GM20000 (cell line): ENCODE data around the gene ADARB2.

Experiments
- DNase-seq: peaks from one replicate; pipeline ENCODE4 v3.0.0; 2012; ENCODE audit warnings: low spot score
- TF ChIP-seq, protein P1 (sequence below): IDR thresholded peaks from 2 replicates; pipeline ENCODE4 v1.5.1; 2012; ENCODE audit warnings: mild to moderate bottlenecking, control low read depth; ENCODE audit errors: extremely low read depth, missing control alignments

Gene ADARB2

DNA sequence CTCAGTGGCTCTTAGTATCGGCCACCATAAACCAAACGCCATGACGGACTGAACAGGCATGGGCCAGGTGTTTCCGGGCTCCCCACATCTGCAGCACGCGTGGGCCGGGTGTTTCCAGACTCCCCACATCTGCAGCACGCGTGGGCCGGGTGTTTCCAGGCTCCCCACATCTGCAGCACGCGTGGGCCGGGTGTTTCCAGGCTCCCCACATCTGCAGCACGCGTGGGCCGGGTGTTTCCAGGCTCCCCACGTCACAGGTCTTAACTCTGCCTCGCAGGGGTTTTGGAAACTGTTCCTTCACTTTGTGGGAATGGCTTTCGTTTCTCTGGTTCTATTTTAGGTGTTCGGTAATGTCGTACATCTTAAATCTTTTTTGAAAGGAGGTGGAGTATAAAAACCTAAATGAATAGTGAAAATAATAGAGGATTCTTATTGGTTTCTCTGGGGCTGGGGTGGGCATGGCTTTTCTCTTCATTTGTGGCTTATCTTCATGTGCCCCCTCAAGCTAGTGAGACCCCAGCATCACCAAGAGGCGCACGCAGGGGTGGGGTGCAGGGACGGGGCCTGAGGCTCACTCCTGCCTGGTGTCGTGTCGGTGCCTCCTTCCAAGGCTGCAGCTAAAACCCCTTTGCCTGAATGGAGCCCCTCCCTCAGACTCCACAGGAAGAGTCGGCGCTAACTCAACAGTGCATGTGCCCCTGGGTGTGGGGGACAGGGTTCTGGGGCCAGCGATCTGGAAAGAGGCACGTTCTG, 554.9 kb downstream of the ADARB2 start:
- TF ChIP-seq, protein P1, sequence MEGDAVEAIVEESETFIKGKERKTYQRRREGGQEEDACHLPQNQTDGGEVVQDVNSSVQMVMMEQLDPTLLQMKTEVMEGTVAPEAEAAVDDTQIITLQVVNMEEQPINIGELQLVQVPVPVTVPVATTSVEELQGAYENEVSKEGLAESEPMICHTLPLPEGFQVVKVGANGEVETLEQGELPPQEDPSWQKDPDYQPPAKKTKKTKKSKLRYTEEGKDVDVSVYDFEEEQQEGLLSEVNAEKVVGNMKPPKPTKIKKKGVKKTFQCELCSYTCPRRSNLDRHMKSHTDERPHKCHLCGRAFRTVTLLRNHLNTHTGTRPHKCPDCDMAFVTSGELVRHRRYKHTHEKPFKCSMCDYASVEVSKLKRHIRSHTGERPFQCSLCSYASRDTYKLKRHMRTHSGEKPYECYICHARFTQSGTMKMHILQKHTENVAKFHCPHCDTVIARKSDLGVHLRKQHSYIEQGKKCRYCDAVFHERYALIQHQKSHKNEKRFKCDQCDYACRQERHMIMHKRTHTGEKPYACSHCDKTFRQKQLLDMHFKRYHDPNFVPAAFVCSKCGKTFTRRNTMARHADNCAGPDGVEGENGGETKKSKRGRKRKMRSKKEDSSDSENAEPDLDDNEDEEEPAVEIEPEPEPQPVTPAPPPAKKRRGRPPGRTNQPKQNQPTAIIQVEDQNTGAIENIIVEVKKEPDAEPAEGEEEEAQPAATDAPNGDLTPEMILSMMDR, result no peak
- DNase-seq, result no peak

DNA sequence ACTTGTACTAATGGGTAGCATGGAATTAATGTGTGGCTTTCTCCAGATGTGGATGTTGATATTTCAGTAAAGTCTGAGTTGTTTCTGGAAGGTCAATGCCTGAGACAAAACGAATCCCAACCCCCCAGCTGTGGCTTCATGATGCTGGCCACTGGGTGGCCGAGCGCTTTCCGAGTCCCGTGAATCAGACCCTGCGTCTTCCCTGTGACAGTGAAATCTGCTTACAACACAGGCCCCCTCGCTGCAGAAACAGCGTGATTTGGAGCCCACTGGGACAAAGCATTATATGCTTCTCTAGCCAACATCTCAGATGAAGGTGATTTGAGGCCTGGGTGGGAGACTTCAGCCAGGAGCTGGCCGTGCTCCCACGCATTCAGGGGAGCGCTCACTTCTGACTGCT, 556.5 kb downstream of the ADARB2 start:
- TF ChIP-seq, protein P1, result no peak
- no peak for DNase-seq

DNA sequence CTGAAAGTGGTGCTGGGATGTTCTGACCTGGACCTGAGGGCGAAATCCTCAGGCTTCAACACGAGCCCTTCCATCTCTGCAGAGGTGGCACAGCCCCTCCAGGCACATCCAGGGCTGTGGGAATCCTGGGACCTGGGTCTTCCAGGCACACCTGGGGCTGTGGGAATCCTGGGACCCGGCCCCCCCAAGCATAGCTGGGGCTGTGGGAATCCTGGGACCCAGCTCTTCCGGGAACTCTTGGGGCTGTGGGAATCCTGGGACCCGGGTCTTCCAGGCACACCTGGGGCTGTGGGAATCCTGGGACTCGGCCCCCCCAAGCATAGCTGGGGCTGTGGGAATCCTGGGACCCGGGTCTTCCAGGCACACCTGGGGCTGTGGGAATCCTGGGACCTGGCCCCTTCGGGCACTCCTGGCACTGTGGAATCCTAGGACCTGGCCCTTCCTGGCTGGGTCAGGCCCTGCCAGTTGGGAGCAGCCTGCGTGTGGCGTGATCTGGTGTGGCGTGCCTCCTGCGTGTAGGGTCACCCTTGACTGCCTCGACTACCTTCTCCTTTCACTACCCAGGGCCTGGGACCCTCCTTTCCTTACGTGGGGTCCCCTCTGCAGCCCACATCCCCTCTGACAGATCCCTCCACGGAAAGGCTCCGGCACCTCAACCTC, 557.1 kb downstream of the ADARB2 start:
- TF ChIP-seq, protein P1, result no peak
- no peak for DNase-seq

DNA sequence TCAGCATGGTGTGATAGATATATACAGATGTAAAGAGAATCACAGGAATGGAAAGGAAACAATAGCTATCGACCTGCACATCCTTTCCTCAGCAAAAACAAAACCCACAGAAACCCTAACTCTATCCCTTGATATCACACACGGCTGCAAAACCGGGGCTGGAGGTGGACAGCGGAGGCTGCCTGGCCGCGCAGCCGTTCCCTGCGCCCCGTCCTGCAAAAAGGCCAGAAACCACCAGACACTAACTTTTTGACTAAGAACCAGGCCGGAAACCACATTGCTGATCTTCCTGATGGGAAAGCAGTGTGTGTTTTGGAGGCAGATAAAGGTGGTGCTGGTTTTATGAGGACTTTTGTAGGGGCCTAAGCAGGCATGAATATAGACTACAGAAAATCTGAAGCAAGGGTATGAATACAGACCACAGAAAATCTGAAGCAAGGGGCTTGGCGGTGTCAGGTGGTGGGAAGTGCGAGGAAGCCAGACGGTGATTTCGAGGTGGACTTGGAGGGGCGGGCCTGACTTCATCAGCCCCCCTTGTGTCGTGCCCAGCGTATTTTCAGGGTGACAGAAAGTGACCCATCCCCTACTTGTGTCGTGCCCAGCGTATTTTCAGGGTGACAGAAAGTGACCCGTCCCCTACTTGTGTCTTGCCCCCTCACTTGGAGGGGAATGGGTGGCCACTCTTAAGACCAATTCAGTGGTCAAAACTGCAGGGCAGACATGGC, 557.8 kb downstream of the ADARB2 start:
- DNase-seq, result no peak

DNA sequence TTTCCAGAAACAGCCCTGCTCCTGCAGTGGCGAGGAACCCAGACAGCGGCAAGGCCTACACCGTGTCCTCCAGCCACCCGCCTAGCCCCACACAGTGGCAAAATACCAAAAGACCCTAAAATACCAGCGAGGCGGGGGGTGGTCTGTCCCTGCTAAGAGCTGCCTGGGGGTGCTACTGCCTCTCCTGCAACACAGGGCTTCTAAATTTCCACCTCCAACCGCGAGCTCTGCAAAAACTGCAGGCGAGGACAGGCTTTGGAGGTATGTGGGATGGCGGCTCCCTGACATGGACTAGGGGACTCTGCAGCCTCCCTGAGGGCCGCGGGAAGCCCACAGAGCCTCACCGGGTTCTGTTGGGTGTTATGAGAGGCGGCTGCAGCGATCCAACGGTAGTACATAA, 558.8 kb downstream of the ADARB2 start:
- TF ChIP-seq, protein P1, result no peak
- no peak for DNase-seq

More for the DNA sequence above, 557.8 kb downstream of the ADARB2 start:
- TF ChIP-seq, protein P1, result no peak

- no peak for DNase-seq
- TF ChIP-seq, protein P1, result no peak
Observed at GRCh38 chr10:1177936-1178335, 559.4 kb downstream of the ADARB2 start.
